HepG2 (cell line): ENCODE data around the gene LRRC3B. TPM values are rescaled to one million over a fixed set of nuclear protein-coding genes. Genes with fewer than 3 reads are reported as not detected.

Source experiments
- ATAC-seq: fragments of 200-7000 bp; cut with Tn5 transposase; 3 replicates; pipeline ENCODE4 v1.9.1; 2020; ENCODE audit warnings: mild to moderate bottlenecking, moderate library complexity
- BruUV-seq: library from RNA; stranded (reverse); fragments of 400-500 nt; replicated peaks from 2 replicates; lab custom pipeline; 2021; lab: Mats Ljungman, UMichigan
- CTCF ChIA-PET: fragments of 300-600 bp; formaldehyde crosslinking; extraction: SDS; loops from one replicate; lab custom pipeline; 2021; ENCODE audit warnings: low total read pairs, inconsistent platforms, low intra/inter-chr PET ratio; lab: Yijun Ruan, JAX
- POLR2A ChIA-PET: fragments of 350-600 bp; sonication (Branson Sonifier 250); formaldehyde crosslinking; loops from one replicate; lab custom pipeline; 2020; ENCODE audit warnings: antibody characterized with exemption, inconsistent platforms; lab: Yijun Ruan, JAX
- DNase-seq: peaks from one replicate; pipeline ENCODE4 v3.0.0-alpha.2; 2015; ENCODE audit warnings: low spot score
- FAIRE-seq: peaks from 3 replicates; lab custom pipeline; 2011; peaks lifted over from hg19 to GRCh38; lab: Jason Lieb, UNC
- H2AFZ ChIP-seq: one replicate; pipeline ENCODE4 v1.6.1; 2011; ENCODE audit warnings: low read length, inconsistent platforms
- H3K27ac ChIP-seq: fragments of 300-600 bp; 3 replicates; pipeline ENCODE4 v1.8.0; 2011; ENCODE audit warnings: mixed run types, mild to moderate bottlenecking, mixed read lengths, low read length, inconsistent platforms; ENCODE audit not compliant: insufficient read depth; ENCODE audit errors: extremely low read length
- H3K27me3 ChIP-seq, 2 experiments: fragments of 200-600 bp in 1 of 2; 2 replicates in 1 of 2; 3 replicates in 1 of 2; pipeline versions ENCODE4 v1.6.0 to v1.8.0; 2011; ENCODE audit warnings: low read length in 2 of 2, mild to moderate bottlenecking in 2 of 2, moderate library complexity in 2 of 2, inconsistent platforms in 1 of 2; ENCODE audit not compliant: insufficient read depth in 2 of 2, control insufficient read depth in 1 of 2
- H3K36me3 ChIP-seq, 2 experiments: fragments of 200-600 bp in 1 of 2; replicated peaks in 1 of 2; 2 replicates in 1 of 2; 3 replicates in 1 of 2; pipeline versions ENCODE4 v1.5.1 to v1.8.0; 2011; ENCODE audit warnings: low read length in 2 of 2, inconsistent platforms in 1 of 2; ENCODE audit not compliant: insufficient read depth in 2 of 2, control insufficient read depth in 1 of 2
- H3K4me1 ChIP-seq: 2 replicates; pipeline ENCODE4 v1.5.1; 2012; ENCODE audit warnings: low read length, inconsistent platforms; ENCODE audit not compliant: insufficient read depth
- H3K4me2 ChIP-seq: 2 replicates; pipeline ENCODE4 v1.6.0; 2011; ENCODE audit warnings: low read depth, low read length, inconsistent platforms
- H3K4me3 ChIP-seq, 3 experiments: fragments of 200-600 bp in 1 of 3; sonication (generic), shearing (Covaris generic) in 1 of 3; replicated peaks in 1 of 3; 2 replicates each; pipeline ENCODE4 v1.5.1; 2011 to 2016; ENCODE audit warnings: low read length in 3 of 3, inconsistent platforms in 2 of 3, low read depth in 2 of 3, mild to moderate bottlenecking in 2 of 3, control low read depth in 1 of 3, mixed read lengths in 1 of 3; ENCODE audit not compliant: insufficient read depth in 1 of 3
- H3K79me2 ChIP-seq: one replicate; pipeline ENCODE4 v1.6.1; 2011; ENCODE audit warnings: low read length, inconsistent platforms; ENCODE audit not compliant: insufficient read depth
- H3K9ac ChIP-seq: 2 replicates; pipeline ENCODE4 v1.6.0; 2011; ENCODE audit warnings: mild to moderate bottlenecking, low read depth, low read length, inconsistent platforms; ENCODE audit not compliant: insufficient read depth
- H3K9me3 ChIP-seq: 2 replicates; pipeline ENCODE4 v1.5.1; 2012; ENCODE audit warnings: mild to moderate bottlenecking, low read length
- H4K20me1 ChIP-seq: 2 replicates; pipeline ENCODE4 v1.6.0; 2011; ENCODE audit warnings: inconsistent platforms, mild to moderate bottlenecking, low read length, moderate library complexity; ENCODE audit not compliant: insufficient read depth
- CREB3 ChIP-seq: sonication (generic); formaldehyde crosslinking; IDR thresholded peaks from 2 replicates; pipeline ENCODE4 v1.5.0; 2020; ENCODE audit warnings: missing genetic modification reagents
- KIAA2018 ChIP-seq: sonication (generic); formaldehyde crosslinking; IDR thresholded peaks from 2 replicates; pipeline ENCODE4 v1.5.0; 2020; ENCODE audit warnings: mild to moderate bottlenecking, missing genetic modification reagents, borderline replicate concordance
- KLF16 ChIP-seq, 2 experiments: sonication (generic) in 1 of 2; formaldehyde crosslinking in 1 of 2; IDR thresholded peaks; 2 replicates each; pipeline versions ENCODE4 v1.6.1 to v1.8.0; 2016 to 2023; ENCODE audit warnings: missing genetic modification reagents in 2 of 2, missing compliant biosample characterization in 1 of 2
- MBNL3 ChIP-seq: fragments of 250-450 bp; sonication (Bioruptor Pico); conservative IDR thresholded peaks from 2 replicates; pipeline ENCODE4 v1.8.0; 2022; ENCODE audit warnings: mild to moderate bottlenecking, inconsistent platforms
- NFE2L1 ChIP-seq: sonication (generic); formaldehyde crosslinking; IDR thresholded peaks from 2 replicates; pipeline ENCODE4 v1.4.0; 2020; ENCODE audit warnings: missing genetic modification reagents, mild to moderate bottlenecking, borderline replicate concordance
- STAT6 ChIP-seq: sonication (generic); formaldehyde crosslinking; IDR thresholded peaks from 2 replicates; pipeline ENCODE4 v1.4.0; 2020; ENCODE audit warnings: missing genetic modification reagents, mild to moderate bottlenecking, borderline replicate concordance
- TBP ChIP-seq: sonication (generic); formaldehyde crosslinking; IDR thresholded peaks from 2 replicates; pipeline ENCODE4 v1.5.0; 2020; ENCODE audit warnings: missing genetic modification reagents
- TBX2 ChIP-seq: sonication (generic); formaldehyde crosslinking; IDR thresholded peaks from 2 replicates; pipeline ENCODE4 v1.5.0; 2020; ENCODE audit warnings: missing genetic modification reagents, mild to moderate bottlenecking, borderline replicate concordance
- TFDP2 ChIP-seq: sonication (generic); formaldehyde crosslinking; IDR thresholded peaks from 2 replicates; pipeline ENCODE4 v1.4.0; 2020; ENCODE audit warnings: missing genetic modification reagents
- ZNF264 ChIP-seq: sonication (generic); formaldehyde crosslinking; IDR thresholded peaks from 2 replicates; pipeline ENCODE4 v1.4.0; 2020; ENCODE audit warnings: missing genetic modification reagents
- ZNF441 ChIP-seq: sonication (generic); formaldehyde crosslinking; IDR thresholded peaks from 2 replicates; pipeline ENCODE4 v1.7.0; 2021; ENCODE audit warnings: missing genetic modification reagents, borderline replicate concordance
- ZNF772 ChIP-seq: sonication (generic); formaldehyde crosslinking; IDR thresholded peaks from 2 replicates; pipeline ENCODE4 v1.5.0; 2020; ENCODE audit warnings: mild to moderate bottlenecking, missing genetic modification reagents
- WGBS: methylation state at CpG from one replicate; pipeline ENCODE4 v1.1.6; 2017; ENCODE audit warnings: low lambda C conversion rate; 5-methylcytosine and 5-hydroxymethylcytosine counted together
- in situ Hi-C: cut with HindIII; loops from 2 replicates; pipeline ENCODE4 v1.10.0; 2017; ENCODE audit warnings: low pct_unique_long_range_greater_than_20kb; ENCODE audit not compliant: extremely low pct_ligation_motif_present
- intact Hi-C: fragments of 100-400 bp; cut with micrococcal nuclease; formaldehyde crosslinking; loops from one replicate; pipeline ENCODE4 v1.10.0; 2022; ENCODE audit not compliant: unreplicated experiment
- polyA plus RNA-seq, 8 experiments: library from polyadenylated mRNA; depleted of rRNA in 3 of 8; stranded (reverse) in 7 of 8; unstranded in 1 of 8; fragments of >200 nt; fragmentation: Illumina TruSeq in 4 of 8; extraction: Trizol in 4 of 8; gene quantifications; 2 replicates each; pipeline versions ENCODE4 v1.2.1 to v1.2.3, GENCODE V29; 2011 to 2016; ENCODE audit warnings: low read depth in 4 of 8, missing spikeins in 1 of 8, mixed read lengths in 1 of 8; ENCODE audit not compliant: insufficient read depth in 1 of 8
- total RNA-seq, 5 experiments: library from RNA; depleted of rRNA; stranded (reverse); fragments of >200 nt; fragmentation: Illumina TruSeq; extraction: Trizol; gene quantifications; 2 replicates each; pipeline ENCODE4 v1.2.3, GENCODE V29; 2016; ENCODE audit warnings: low read depth in 1 of 5

Gene LRRC3B
- total and polyA plus RNA-seq, 2 of the 13 experiments (the other 11 are each of a cell fraction or from before 2014, with no cell fraction given), result not detected

GRCh38 chr3:26721047-26721446, 98.5 kb downstream of the LRRC3B start:
- no peak overlapping the region for H3K27ac ChIP-seq
- in situ Hi-C loops (no loop called here), intact Hi-C loops (no loop called here)
- no peaks in the 10 kb centered on the region for H4K20me1 ChIP-seq
- no peaks in the 10 kb centered on the region for H3K36me3 ChIP-seq
- ChIA-PET CTCF (no interaction called here), POLR2A (no interaction called here)
- FAIRE-seq (no peak), ATAC-seq (no peak), DNase-seq (no peak)
- H2AFZ ChIP-seq, result no peak overlapping the region
- no peak overlapping the region for H3K4me3 ChIP-seq
- BruUV-seq, result no TSS peak
- 3% methylated on average over 2 of the region's 2 CpGs for WGBS
- 0 out of 2 replicates have a peak, but pooled peaks cover 7% of the 10 kb centered on the region for H3K9me3 ChIP-seq
- H3K4me1 ChIP-seq, result no peaks in the 10 kb centered on the region
- no peaks in the 10 kb centered on the region for H3K79me2 ChIP-seq
- no peaks in the 10 kb centered on the region for H3K27me3 ChIP-seq
- no peak overlapping the region for H3K9ac ChIP-seq
- no peak overlapping the region for H3K4me2 ChIP-seq
- TF ChIP-seq ZNF441 (no peak), TBP (CRISPR knock-in tag) (no peak), KLF16 (CRISPR knock-in tag; IDR thresholded peaks at IDR 0.05) (no peak), NFE2L1 (CRISPR knock-in tag) (no peak), TFDP2 (no peak), KIAA2018 (CRISPR knock-in tag) (no peak), CREB3 (no peak), TBX2 (CRISPR knock-in tag) (no peak), STAT6 (CRISPR knock-in tag) (no peak), ZNF264 (CRISPR knock-in tag) (no peak), MBNL3 (CRISPR knock-in tag) (no peak), ZNF772 (no peak)
